Medulla oblongata (tissue), 1 donor: ENCODE data around the gene PRSS33.

Source experiments
- DNase-seq: peaks from one replicate; pipeline ENCODE4 v3.0.0-alpha.2; 2015; ENCODE audit errors: extremely low spot score

PRSS33 gene

DNA sequence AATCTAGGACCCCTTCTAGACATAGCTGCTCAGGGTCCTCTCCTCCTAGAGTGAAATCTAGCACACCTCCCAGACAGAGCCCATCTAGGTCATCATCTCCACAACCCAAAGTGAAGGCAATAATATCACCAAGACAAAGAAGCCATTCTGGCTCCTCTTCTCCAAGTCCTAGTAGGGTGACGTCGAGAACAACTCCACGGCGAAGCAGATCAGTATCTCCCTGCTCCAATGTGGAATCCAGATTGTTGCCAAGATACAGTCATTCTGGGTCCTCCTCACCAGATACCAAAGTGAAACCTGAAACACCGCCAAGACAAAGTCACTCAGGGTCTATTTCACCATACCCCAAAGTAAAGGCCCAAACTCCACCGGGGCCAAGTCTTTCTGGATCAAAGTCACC is 24.2 kb downstream of the PRSS33 start:
- DNase-seq: no peak

DNA sequence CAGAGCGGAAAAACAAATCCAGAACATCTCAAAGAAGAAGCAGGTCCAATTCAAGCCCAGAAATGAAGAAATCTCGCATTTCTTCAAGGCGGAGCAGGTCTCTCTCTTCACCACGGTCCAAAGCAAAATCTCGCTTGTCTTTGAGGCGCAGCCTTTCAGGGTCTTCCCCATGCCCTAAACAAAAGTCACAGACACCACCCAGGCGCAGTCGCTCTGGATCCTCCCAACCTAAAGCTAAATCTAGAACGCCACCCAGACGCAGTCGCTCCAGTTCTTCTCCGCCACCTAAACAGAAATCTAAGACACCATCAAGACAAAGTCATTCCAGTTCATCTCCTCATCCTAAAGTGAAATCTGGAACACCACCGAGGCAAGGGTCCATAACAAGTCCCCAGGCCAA is 24.6 kb downstream of the PRSS33 start:
- DNase-seq: no peak

- DNase-seq: no peak
These were observed 25.3 kb downstream of the PRSS33 start for GRCh38 chr16:2761886-2762583.

- no peak for DNase-seq
These were observed 25.9 kb downstream of the PRSS33 start for GRCh38 chr16:2761472-2761871.

- no peak for DNase-seq
These were observed 30.0 kb downstream of the PRSS33 start for GRCh38 chr16:2757344-2757743.

DNA sequence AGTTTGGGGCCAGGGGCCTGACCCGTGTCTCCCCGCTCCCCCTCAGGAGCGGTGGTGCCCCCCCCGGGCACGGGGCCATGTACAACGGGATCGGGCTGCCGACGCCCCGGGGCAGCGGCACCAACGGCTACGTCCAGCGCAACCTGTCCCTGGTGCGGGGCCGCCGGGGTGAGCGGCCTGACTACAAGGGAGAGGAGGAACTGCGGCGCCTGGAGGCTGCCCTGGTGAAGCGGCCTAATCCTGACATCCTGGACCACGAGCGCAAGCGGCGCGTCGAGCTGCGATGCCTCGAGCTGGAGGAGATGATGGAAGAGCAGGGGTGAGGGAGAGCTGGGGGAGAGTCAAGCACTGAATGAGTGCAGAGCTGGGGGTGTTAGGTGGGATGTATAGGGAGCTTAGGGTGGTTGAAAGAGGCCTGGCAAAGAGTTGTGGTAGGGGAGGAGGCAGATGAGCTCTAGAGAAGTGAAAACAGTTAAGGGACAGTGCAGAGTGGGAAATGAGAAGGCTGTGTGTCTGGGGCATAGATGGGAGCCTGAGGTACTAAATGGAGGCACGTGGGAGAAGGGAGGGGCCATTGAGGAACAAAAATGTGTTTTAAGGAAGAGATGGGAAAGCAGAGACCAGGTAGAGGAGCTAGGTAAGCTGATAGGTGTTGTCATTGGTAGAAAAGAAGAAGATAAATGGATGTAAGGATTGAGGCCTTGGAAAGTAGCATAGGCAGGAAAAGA is 30.9 kb downstream of the PRSS33 start:
- DNase-seq: no peak

- DNase-seq: no peak
These were observed 32.2 kb downstream of the PRSS33 start for GRCh38 chr16:2755158-2755557.

- no peak for DNase-seq
These were observed 33.7 kb downstream of the PRSS33 start for GRCh38 chr16:2753733-2754020.

- peak; percentile 85 for DNase-seq
These were observed 34.3 kb downstream of the PRSS33 start for GRCh38 chr16:2752850-2753732.

GRCh38 chr16:2752035-2752849 is 35.1 kb downstream of the PRSS33 start, which contains the start of gene SRRM2:
Gene SRRM2 (plus strand): TSS chr16:2752638. CDS start chr16:2756365, 3,727 bp downstream.
- DNase-seq: peak; percentile 94

DNA sequence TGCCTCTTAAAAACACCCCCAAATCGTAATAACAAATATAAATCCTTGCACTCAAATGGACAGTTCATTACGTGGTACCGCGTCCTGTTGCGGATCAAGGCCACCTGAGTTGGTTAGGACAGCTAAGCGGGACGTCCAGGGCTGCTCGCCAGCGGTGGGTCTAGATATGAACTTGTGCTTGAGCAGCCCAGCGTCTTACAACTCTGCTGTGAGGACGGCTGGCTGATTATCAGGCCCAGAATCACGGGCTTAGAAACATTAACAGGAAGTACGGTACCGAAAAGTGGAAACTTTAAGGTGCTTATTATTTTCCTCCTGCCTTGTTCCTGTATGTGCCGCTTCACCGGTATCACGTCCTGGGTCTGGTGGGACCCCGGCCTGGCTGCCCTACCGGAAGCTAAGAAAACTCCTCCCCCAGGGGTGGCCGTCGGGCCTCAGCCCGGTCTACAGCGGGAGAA is 35.8 kb downstream of the PRSS33 start:
- DNase-seq: no peak

GRCh38 chr16:2749936-2750335 is 37.4 kb downstream of the PRSS33 start:
- no peak for DNase-seq

GRCh38 chr16:2749476-2749875 is 37.9 kb downstream of the PRSS33 start:
- no peak for DNase-seq

DNA sequence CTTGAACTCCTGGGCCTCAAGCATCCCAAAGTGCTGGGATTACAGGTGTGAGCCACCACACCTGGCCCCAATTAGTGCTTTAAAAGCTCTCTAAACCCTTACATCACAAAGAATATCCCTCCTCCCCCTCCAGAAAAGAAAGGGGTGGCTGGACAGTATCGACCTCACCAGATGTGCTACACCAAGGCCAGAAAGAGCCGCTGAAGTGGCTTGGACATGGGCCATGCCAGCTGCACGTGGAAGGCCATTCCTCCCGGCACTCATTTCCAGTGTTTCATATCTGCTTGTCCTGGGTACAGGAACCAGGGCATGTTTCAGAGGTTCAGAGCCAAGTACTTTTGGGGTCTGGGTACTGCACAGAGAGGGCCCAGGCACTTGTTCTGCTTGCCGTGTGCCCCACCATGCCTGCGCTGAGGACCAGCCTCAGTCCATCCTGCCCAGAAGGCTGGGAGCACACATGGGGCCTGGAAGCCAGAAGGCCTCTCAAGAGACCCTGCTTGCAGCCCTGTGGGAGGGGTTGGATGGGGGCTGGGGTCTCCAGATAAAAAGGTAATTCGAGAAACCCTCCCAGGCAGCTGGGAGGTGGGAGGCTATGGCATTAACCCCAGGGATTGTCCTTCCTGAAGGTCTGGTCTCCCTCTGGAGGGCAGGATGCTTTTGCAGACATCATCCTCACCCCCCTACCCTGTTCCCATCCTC is 38.5 kb downstream of the PRSS33 start:
- DNase-seq: no peak

DNA sequence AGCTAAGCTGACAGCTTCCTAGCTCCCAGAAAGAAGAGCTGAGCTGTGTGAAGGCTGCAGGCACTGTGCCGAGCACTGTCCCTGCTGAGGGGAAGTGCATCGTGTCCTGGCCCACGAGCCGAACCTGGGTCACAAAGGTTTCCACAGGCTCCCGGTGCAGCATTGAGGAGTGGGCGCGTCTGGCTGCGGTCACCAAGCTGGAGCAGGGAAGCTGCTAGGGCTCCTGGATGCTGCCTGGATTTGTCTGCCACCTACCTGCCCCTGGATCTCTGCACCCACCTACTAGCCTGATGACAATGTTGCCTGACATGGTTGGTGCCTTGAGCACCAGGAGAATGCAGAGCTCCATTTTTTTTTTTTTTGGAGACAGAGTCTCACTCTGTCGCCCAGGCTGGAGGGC is 41.4 kb downstream of the PRSS33 start:
- DNase-seq: no peak

GRCh38 chr16:2745116-2745890 is 42.1 kb downstream of the PRSS33 start:
- no peak for DNase-seq

DNA sequence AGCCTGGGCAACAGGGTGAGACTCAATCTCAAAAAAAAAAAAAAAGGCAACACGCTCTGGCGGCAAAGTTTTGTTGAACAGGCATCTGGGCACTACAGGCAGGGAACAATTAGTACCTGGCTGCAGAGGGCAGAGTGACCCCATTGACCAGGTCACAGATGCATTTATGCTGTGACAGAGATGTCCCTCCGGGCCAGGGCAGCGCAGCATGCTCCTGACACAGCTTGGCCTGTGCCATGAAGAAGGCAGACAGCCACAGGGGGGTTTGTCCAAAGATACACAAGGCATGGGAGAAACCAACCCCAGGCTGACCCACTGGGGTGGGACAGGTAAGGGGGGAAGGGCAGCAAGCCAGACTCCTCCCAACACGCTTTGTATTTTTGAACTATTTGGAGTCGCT is 42.6 kb downstream of the PRSS33 start:
- no peak for DNase-seq

DNA sequence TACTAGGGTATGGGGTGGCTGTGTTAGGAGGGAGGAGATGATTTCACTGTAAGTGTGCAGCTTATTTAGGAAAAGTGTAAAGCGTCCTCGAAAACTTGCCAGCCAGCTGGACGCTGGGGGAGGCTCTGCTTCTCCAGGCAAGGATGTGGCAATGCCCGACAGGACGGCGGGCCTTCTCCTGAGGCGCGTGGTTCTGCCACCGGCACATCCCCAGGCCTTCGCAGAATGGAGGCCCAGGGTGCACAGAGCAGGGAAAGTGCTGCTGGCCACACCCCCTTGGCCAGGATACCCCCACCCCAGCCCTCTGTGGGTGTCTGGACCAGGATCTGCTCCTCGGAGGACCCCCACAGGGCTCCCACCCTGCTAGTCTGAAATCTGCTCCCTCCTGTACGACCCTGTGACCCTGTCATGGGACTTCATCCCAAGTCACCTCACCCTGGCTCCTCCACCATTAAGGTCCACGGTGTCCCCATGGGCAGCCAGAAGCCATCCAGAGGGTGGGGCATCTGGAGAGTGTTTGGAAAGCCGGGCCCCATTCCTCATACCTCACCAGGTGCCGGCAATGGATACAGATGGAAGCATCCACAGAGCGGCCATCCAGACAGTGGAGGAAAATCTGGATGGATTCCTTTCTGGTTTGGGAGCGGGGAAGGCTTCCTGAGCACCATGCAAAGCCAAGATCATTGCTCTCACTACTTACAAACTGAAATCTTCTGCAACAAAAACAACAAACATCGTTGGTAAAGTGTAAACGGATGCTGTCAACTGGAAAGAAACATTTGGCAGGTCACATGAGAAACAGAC is 44.2 kb downstream of the PRSS33 start:
- no peak for DNase-seq

- DNase-seq: no peak
These were observed 44.9 kb downstream of the PRSS33 start for GRCh38 chr16:2742323-2743006.
